HT1080 (cell line): ENCODE data around the gene CCL19. TPM values are rescaled to one million over a fixed set of nuclear protein-coding genes. Genes with fewer than 3 reads are reported as not detected.

ENCODE experiments used
- DNase-seq: peaks from one replicate; pipeline ENCODE4 v3.0.0-alpha.2; 2015; ENCODE audit warnings: low read depth
- total RNA-seq: library from RNA; depleted of rRNA; stranded (reverse); fragments of >200 nt; shearing (Covaris generic); gene quantifications from 2 replicates; pipeline ENCODE4 v1.2.3, GENCODE V29; 2014

CCL19 gene
- total RNA-seq, 1 experiment from 2014 or later, result not detected

- DNase-seq, result peak; percentile 50
Observed at GRCh38 chr9:34664281-34665066, 26.6 kb downstream of the CCL19 start.

GRCh38 chr9:34663303-34663605, 27.8 kb downstream of the CCL19 start:
- no peak for DNase-seq

GRCh38 chr9:34662526-34663302, 28.4 kb downstream of the CCL19 start, which contains the start of gene CCL27:
CCL27 (minus strand) TSS chr9:34662657; CDS start chr9:34662633, 24 bp downstream.
- no peak for DNase-seq

- DNase-seq, result peak; percentile 25
Observed at GRCh38 chr9:34659592-34660253, 31.4 kb downstream of the CCL19 start.

- no peak for DNase-seq
Observed at GRCh38 chr9:34658461-34658860, 32.6 kb downstream of the CCL19 start.

GRCh38 chr9:34656992-34657391, 34.1 kb downstream of the CCL19 start:
- no peak for DNase-seq

- DNase-seq, result no peak
Observed at GRCh38 chr9:34655394-34655793, 35.7 kb downstream of the CCL19 start.

GRCh38 chr9:34654323-34655051, 36.6 kb downstream of the CCL19 start:
- DNase-seq, result no peak

GRCh38 chr9:34653151-34654072, 37.7 kb downstream of the CCL19 start:
- no peak for DNase-seq

GRCh38 chr9:34652602-34653000, 38.5 kb downstream of the CCL19 start:
- DNase-seq, result no peak

- peak; percentile 82 for DNase-seq
Observed at GRCh38 chr9:34651876-34652601, 39.0 kb downstream of the CCL19 start, which contains the start of gene IL11RA. IL11RA (plus strand) TSS chr9:34652185; CDS start chr9:34655218, 3,033 bp downstream.

- DNase-seq, result no peak
Observed at GRCh38 chr9:34651321-34651720, 39.8 kb downstream of the CCL19 start.

GRCh38 chr9:34650816-34651215, 40.3 kb downstream of the CCL19 start:
- DNase-seq, result no peak

GRCh38 chr9:34648673-34649072, 42.4 kb downstream of the CCL19 start:
- DNase-seq, result no peak

- no peak for DNase-seq
Observed at GRCh38 chr9:34647651-34648050, 43.4 kb downstream of the CCL19 start.

- DNase-seq, result no peak
Observed at GRCh38 chr9:34647084-34647403, 44.0 kb downstream of the CCL19 start.

GRCh38 chr9:34646211-34647083, 44.6 kb downstream of the CCL19 start, which contains the start of gene GALT:
GALT (plus strand) TSS chr9:34646675; CDS start chr9:34646705, 30 bp downstream.
- peak; percentile 87 for DNase-seq

GRCh38 chr9:34644766-34645314, 46.2 kb downstream of the CCL19 start:
- no peak for DNase-seq
